A549 (cell line): Measurements from ENCODE around the gene FN3KRP. TPM values are rescaled to one million over a fixed set of nuclear protein-coding genes. Genes with fewer than 3 reads are reported as not detected.

Experiments used
- ATOH8 ChIP-seq: fragments of 250-450 bp; sonication (Bioruptor Pico); IDR thresholded peaks from 2 replicates; pipeline ENCODE4 v1.5.0; 2020; ENCODE audit warnings: low read depth, mild to moderate bottlenecking, moderate library complexity
- BCL3 ChIP-seq: fragments of >200 bp; sonication (Bioruptor Twin); formaldehyde crosslinking; IDR thresholded peaks from 3 replicates; pipeline ENCODE4 v1.6.1; 2016
- CEBPB ChIP-seq, 2 experiments: fragments of >200 bp in 1 of 2; sonication (Bioruptor Twin) in 1 of 2; formaldehyde crosslinking in 1 of 2; IDR thresholded peaks; 2 replicates each; pipeline ENCODE4 v1.6.1; 2012 to 2016
- CHD4 ChIP-seq: fragments of 200-600 bp; sonication (generic); IDR thresholded peaks from 2 replicates; pipeline ENCODE4 v1.6.1; 2016; ENCODE audit warnings: antibody characterized with exemption, mild to moderate bottlenecking, borderline replicate concordance
- CTCF ChIP-seq: fragments of >200 bp; sonication (Bioruptor Twin); formaldehyde crosslinking; IDR thresholded peaks from 3 replicates; pipeline ENCODE4 v1.5.1; 2016
- E2F6 ChIP-seq: IDR thresholded peaks from 2 replicates; pipeline ENCODE4 v1.6.1; 2012; ENCODE audit warnings: low read depth, borderline replicate concordance
- EHF ChIP-seq: fragments of 250-450 bp; sonication (Bioruptor Pico); IDR thresholded peaks from 2 replicates; pipeline ENCODE4 v1.5.0; 2020; ENCODE audit warnings: mild to moderate bottlenecking
- ELK1 ChIP-seq: fragments of 150-350 bp; IDR thresholded peaks from 2 replicates; pipeline ENCODE4 v1.6.1; 2014; ENCODE audit warnings: low read depth, mild to moderate bottlenecking, low read length
- FOSB ChIP-seq: fragments of 250-450 bp; sonication (Bioruptor Pico); IDR thresholded peaks from 2 replicates; pipeline ENCODE4 v1.5.0; 2020; ENCODE audit warnings: mild to moderate bottlenecking, moderate library complexity
- FOXS1 ChIP-seq: fragments of 250-450 bp; sonication (Bioruptor Pico); IDR thresholded peaks from 2 replicates; pipeline ENCODE4 v1.5.0; 2020; ENCODE audit warnings: mild to moderate bottlenecking, moderate library complexity
- GATA3 ChIP-seq: IDR thresholded peaks from 2 replicates; pipeline ENCODE4 v1.6.1; 2012; ENCODE audit warnings: borderline replicate concordance
- HDAC2 ChIP-seq: fragments of 200-600 bp; sonication (generic); IDR thresholded peaks from 2 replicates; pipeline ENCODE4 v1.6.1; 2016
- HEYL ChIP-seq: fragments of 250-450 bp; sonication (Bioruptor Pico); IDR thresholded peaks from 2 replicates; pipeline ENCODE4 v1.8.0; 2021; ENCODE audit warnings: mild to moderate bottlenecking, moderate library complexity
- HOXB5 ChIP-seq: fragments of 250-450 bp; sonication (Bioruptor Pico); IDR thresholded peaks from 2 replicates; pipeline ENCODE4 v1.5.0; 2020; ENCODE audit warnings: mild to moderate bottlenecking, moderate library complexity
- JUN ChIP-seq, 2 experiments: fragments of >200 bp; sonication (Bioruptor Twin); formaldehyde crosslinking; IDR thresholded peaks; 2 replicates in 1 of 2; 3 replicates in 1 of 2; pipeline ENCODE4 v1.6.1; 2016 to 2017
- JUNB ChIP-seq: fragments of >200 bp; sonication (Bioruptor Twin); formaldehyde crosslinking; IDR thresholded peaks from 2 replicates; pipeline ENCODE4 v1.6.1; 2016
- KDM1A ChIP-seq: fragments of 200-600 bp; sonication (generic); IDR thresholded peaks from 2 replicates; pipeline ENCODE4 v1.6.1; 2016; ENCODE audit warnings: low read depth, mild to moderate bottlenecking
- MAZ ChIP-seq: fragments of 150-350 bp; IDR thresholded peaks from 2 replicates; pipeline ENCODE4 v1.6.1; 2014; ENCODE audit warnings: antibody characterized with exemption, low read depth, low read length, borderline replicate concordance
- MYC ChIP-seq: IDR thresholded peaks from 2 replicates; pipeline ENCODE4 v1.6.1; 2012; ENCODE audit warnings: mild to moderate bottlenecking, inconsistent platforms, low read length, improper control_type of control experiment, borderline replicate concordance
- NFE2L2 ChIP-seq: fragments of 150-350 bp; conservative IDR thresholded peaks from 2 replicates; pipeline ENCODE4 v1.6.1; 2014; ENCODE audit warnings: low read length
- NPAS2 ChIP-seq: fragments of 250-450 bp; sonication (Bioruptor Pico); IDR thresholded peaks from 2 replicates; pipeline ENCODE4 v1.8.0; 2022; ENCODE audit warnings: mild to moderate bottlenecking, moderate library complexity, borderline replicate concordance
- NR3C1 ChIP-seq: fragments of >200 bp; sonication (Bioruptor Twin); formaldehyde crosslinking; IDR thresholded peaks from 3 replicates; pipeline ENCODE4 v1.6.1; 2017
- PBX3 ChIP-seq: IDR thresholded peaks from 2 replicates; pipeline ENCODE4 v1.6.1; 2012
- POLR2AphosphoS2 ChIP-seq: conservative IDR thresholded peaks from 2 replicates; pipeline ENCODE4 v1.6.1; 2012; ENCODE audit warnings: low read length, improper control_type of control experiment, inconsistent platforms
- RAD21 ChIP-seq, 2 experiments: fragments of >200 bp in 1 of 2; sonication (Bioruptor Twin) in 1 of 2; formaldehyde crosslinking in 1 of 2; IDR thresholded peaks in 1 of 2; conservative IDR thresholded peaks in 1 of 2; 2 replicates in 1 of 2; 3 replicates in 1 of 2; pipeline ENCODE4 v1.6.1; 2012 to 2018; ENCODE audit warnings: inconsistent platforms in 1 of 2
- RCOR1 ChIP-seq: fragments of 150-350 bp; IDR thresholded peaks from 2 replicates; pipeline ENCODE4 v1.6.1; 2014; ENCODE audit warnings: antibody characterized with exemption, low read length, low read depth
- REST ChIP-seq: fragments of 200-600 bp; sonication (generic); IDR thresholded peaks from 2 replicates; pipeline ENCODE4 v1.6.1; 2016; ENCODE audit warnings: antibody characterized with exemption, mild to moderate bottlenecking, moderate library complexity
- RFX5 ChIP-seq: fragments of 450-650 bp; IDR thresholded peaks from 2 replicates; pipeline ENCODE4 v1.7.1; 2014; ENCODE audit warnings: antibody characterized with exemption, mild to moderate bottlenecking, moderate library complexity
- TP53 ChIP-seq: fragments of 250-450 bp; sonication (Bioruptor Pico); IDR thresholded peaks from 2 replicates; pipeline ENCODE4 v1.5.0; 2021; ENCODE audit warnings: mild to moderate bottlenecking, moderate library complexity
- USF2 ChIP-seq: fragments of 450-650 bp; IDR thresholded peaks from 2 replicates; pipeline ENCODE4 v1.6.1; 2014; ENCODE audit warnings: antibody characterized with exemption
- ZNF302 ChIP-seq: fragments of 250-450 bp; sonication (Bioruptor Pico); IDR thresholded peaks from 2 replicates; pipeline ENCODE4 v1.9.0; 2021; ENCODE audit warnings: inconsistent platforms, mild to moderate bottlenecking, moderate library complexity
- polyA plus RNA-seq, 4 experiments: library from polyadenylated mRNA; depleted of rRNA in 3 of 4; stranded (reverse); fragments of >200 nt; fragmentation: RNase III in 1 of 4; extraction: RNeasy Plus Mini Kit Qiagen cat#74134 plus additional on column Dnase treatment in 1 of 4; gene quantifications; 2 replicates in 3 of 4; 3 replicates in 1 of 4; pipeline ENCODE4 v1.2.3, GENCODE V29; 2011 to 2017

FN3KRP gene
- polyA plus RNA-seq, 2 of the 4 experiments (the other 2 are of a cell fraction): 41.1 to 62.4 TPM

GRCh38 chr17:82687375-82687861, 29.1 kb upstream of the FN3KRP start (continued):
- TF ChIP-seq NFE2L2 (peak; percentile 88), PBX3 (no peak), MYC (no peak), NPAS2 (CRISPR knock-in tag) (no peak), NR3C1 (no peak), CTCF (no peak), JUN (IDR thresholded peaks at IDR 0.05) (peak in 1 of 2 experiments; percentile 65; a peak in 1 of 5 replicates), POLR2AphosphoS2 (no peak), CHD4 (no peak), ATOH8 (no peak), HEYL (CRISPR knock-in tag) (peak; percentile 61; the same call in 1 of the 2 replicates), RFX5 (no peak), BCL3 (no peak), FOSB (CRISPR knock-in tag) (0 out of 2 replicates have a peak, but pooled peaks have one; percentile 29), EHF (0 out of 2 replicates have a peak, but pooled peaks have one; percentile 63), FOXS1 (CRISPR knock-in tag) (0 out of 2 replicates have a peak, but pooled peaks have one; percentile 23), KDM1A (no peak), GATA3 (no peak), ZNF302 (peak; percentile 48; the same call in 1 of the 2 replicates), RAD21 (conservative IDR thresholded peaks at IDR 0.05 in 1 of 2, IDR thresholded peaks at IDR 0.05 in 1 of 2) (peak in 1 of 2 experiments; percentile 15; a peak in 1 of 5 replicates), TP53 (CRISPR knock-in tag) (no peak), E2F6 (no peak), RCOR1 (no peak), JUNB (no peak), MAZ (no peak), USF2 (no peak), ELK1 (no peak), HDAC2 (no peak), HOXB5 (CRISPR knock-in tag) (no peak), CEBPB (IDR thresholded peaks at IDR 0.05) (peak in 1 of 2 experiments; percentile 28; a peak in 1 of 4 replicates), REST (no peak)
